ENCODE measurements around the gene ATRN.

The ATRN gene

DNA sequence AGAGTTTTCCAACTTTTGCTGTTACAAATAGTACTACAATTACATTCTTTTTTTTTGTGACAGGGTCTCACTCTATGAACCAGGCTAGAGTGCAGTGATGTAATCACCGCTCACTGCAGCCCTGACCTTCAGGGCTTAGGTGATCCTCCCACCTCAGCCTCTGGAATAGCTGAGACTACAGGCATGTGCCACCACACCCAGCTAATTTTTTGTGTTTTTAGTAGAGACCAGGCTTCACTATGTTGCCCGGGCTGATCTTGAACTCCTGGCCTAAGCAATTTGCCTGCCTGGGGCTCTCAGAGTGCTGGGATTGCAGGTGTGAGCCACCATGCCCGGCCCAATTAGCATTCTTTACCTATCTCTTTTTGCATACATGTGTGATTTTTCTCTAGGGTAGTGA lies 12.5 kb downstream of the ATRN start:
- no peak for TF ChIP-seq SP3 (tag by site-specific recombination; IDR thresholded peaks at IDR 0.05)
- TF ChIP-seq GLI2 (tag by site-specific recombination; IDR thresholded peaks at IDR 0.05; ENCODE audit: borderline replicate concordance, low read depth) = no peak
- TF ChIP-seq ZNF654 (tag by site-specific recombination; IDR thresholded peaks at IDR 0.05; ENCODE audit: low read depth) = no peak
- TF ChIP-seq, protein P1, sequence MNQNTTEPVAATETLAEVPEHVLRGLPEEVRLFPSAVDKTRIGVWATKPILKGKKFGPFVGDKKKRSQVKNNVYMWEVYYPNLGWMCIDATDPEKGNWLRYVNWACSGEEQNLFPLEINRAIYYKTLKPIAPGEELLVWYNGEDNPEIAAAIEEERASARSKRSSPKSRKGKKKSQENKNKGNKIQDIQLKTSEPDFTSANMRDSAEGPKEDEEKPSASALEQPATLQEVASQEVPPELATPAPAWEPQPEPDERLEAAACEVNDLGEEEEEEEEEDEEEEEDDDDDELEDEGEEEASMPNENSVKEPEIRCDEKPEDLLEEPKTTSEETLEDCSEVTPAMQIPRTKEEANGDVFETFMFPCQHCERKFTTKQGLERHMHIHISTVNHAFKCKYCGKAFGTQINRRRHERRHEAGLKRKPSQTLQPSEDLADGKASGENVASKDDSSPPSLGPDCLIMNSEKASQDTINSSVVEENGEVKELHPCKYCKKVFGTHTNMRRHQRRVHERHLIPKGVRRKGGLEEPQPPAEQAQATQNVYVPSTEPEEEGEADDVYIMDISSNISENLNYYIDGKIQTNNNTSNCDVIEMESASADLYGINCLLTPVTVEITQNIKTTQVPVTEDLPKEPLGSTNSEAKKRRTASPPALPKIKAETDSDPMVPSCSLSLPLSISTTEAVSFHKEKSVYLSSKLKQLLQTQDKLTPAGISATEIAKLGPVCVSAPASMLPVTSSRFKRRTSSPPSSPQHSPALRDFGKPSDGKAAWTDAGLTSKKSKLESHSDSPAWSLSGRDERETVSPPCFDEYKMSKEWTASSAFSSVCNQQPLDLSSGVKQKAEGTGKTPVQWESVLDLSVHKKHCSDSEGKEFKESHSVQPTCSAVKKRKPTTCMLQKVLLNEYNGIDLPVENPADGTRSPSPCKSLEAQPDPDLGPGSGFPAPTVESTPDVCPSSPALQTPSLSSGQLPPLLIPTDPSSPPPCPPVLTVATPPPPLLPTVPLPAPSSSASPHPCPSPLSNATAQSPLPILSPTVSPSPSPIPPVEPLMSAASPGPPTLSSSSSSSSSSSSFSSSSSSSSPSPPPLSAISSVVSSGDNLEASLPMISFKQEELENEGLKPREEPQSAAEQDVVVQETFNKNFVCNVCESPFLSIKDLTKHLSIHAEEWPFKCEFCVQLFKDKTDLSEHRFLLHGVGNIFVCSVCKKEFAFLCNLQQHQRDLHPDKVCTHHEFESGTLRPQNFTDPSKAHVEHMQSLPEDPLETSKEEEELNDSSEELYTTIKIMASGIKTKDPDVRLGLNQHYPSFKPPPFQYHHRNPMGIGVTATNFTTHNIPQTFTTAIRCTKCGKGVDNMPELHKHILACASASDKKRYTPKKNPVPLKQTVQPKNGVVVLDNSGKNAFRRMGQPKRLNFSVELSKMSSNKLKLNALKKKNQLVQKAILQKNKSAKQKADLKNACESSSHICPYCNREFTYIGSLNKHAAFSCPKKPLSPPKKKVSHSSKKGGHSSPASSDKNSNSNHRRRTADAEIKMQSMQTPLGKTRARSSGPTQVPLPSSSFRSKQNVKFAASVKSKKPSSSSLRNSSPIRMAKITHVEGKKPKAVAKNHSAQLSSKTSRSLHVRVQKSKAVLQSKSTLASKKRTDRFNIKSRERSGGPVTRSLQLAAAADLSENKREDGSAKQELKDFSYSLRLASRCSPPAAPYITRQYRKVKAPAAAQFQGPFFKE (tag by site-specific recombination; IDR thresholded peaks at IDR 0.05; ENCODE audit: borderline replicate concordance) = no peak
- TF ChIP-seq WT1 (tag by site-specific recombination; IDR thresholded peaks at IDR 0.05) = no peak
- no peak for TF ChIP-seq ZNF214 (tag by site-specific recombination; IDR thresholded peaks at IDR 0.05; ENCODE audit: borderline replicate concordance)
- no peak for TF ChIP-seq ZNF146 (tag by site-specific recombination; IDR thresholded peaks at IDR 0.05)
- Histone ChIP-seq H3K4me1 (ENCODE audit: control insufficient read depth, insufficient read depth, low read length) (peaks cover 15% of the 10 kb centered on the region; the same call in 1 of the 2 replicates), H3K27ac (ENCODE audit: extremely low read depth, low read depth, low read length) (no peak overlapping the region), H3K36me3 (ENCODE audit: control insufficient read depth in 2 of 2, insufficient read depth in 1 of 2, low read length in 2 of 2) (no peaks in the 10 kb centered on the region; a peak in 2 of 3 replicates), H3K9me3 (ENCODE audit: control insufficient read depth, insufficient read depth, low read depth, low read length) (no peaks in the 10 kb centered on the region; the same call in 1 of the 2 replicates), H3K4me3 (ENCODE audit: low read depth, low read length) (no peak overlapping the region)
- ChIA-PET CTCF (interaction anchor here (0.6 kb wide), 1 partner anchor 1740 kb away, joined by 3 read pairs; no protein-coding TSS in a partner anchor), POLR2A (interaction anchor here (1.0 kb wide), 1 partner anchor 12 kb away, joined by 3 read pairs; the partner anchor contains the start of gene ATRN)

- Histone ChIP-seq H3K27ac (ENCODE audit: extremely low read depth, low read depth, low read length) (no peak overlapping the region), H3K4me3 (ENCODE audit: low read depth, low read length) (no peak overlapping the region), H3K9me3 (ENCODE audit: control insufficient read depth, insufficient read depth, low read depth, low read length) (no peaks in the 10 kb centered on the region; the same call in 1 of the 2 replicates), H3K36me3 (ENCODE audit: control insufficient read depth in 2 of 2, insufficient read depth in 1 of 2, low read length in 2 of 2) (no peaks in the 10 kb centered on the region; a peak in 2 of 3 replicates), H3K4me1 (ENCODE audit: control insufficient read depth, insufficient read depth, low read length) (peaks cover 15% of the 10 kb centered on the region; the same call in 1 of the 2 replicates)
- CTCF ChIA-PET = interaction anchor here (0.6 to 1.3 kb wide), 3 partner anchors 31 to 1740 kb away, joined by 3 to 4 read pairs (median 3); no protein-coding TSS in a partner anchor
- POLR2A ChIA-PET = interaction anchor here (1.0 kb wide), 1 partner anchor 13 kb away, joined by 3 read pairs; the partner anchor contains the start of gene ATRN
- TF ChIP-seq MZF1 (tag by site-specific recombination; IDR thresholded peaks at IDR 0.05; ENCODE audit: borderline replicate concordance) = no peak
- TF ChIP-seq, protein P2, sequence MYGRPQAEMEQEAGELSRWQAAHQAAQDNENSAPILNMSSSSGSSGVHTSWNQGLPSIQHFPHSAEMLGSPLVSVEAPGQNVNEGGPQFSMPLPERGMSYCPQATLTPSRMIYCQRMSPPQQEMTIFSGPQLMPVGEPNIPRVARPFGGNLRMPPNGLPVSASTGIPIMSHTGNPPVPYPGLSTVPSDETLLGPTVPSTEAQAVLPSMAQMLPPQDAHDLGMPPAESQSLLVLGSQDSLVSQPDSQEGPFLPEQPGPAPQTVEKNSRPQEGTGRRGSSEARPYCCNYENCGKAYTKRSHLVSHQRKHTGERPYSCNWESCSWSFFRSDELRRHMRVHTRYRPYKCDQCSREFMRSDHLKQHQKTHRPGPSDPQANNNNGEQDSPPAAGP (tag by site-specific recombination; IDR thresholded peaks at IDR 0.05) = no peak
- no peak for TF ChIP-seq ZNF423 (tag by site-specific recombination; IDR thresholded peaks at IDR 0.05)
- TF ChIP-seq, protein P3, sequence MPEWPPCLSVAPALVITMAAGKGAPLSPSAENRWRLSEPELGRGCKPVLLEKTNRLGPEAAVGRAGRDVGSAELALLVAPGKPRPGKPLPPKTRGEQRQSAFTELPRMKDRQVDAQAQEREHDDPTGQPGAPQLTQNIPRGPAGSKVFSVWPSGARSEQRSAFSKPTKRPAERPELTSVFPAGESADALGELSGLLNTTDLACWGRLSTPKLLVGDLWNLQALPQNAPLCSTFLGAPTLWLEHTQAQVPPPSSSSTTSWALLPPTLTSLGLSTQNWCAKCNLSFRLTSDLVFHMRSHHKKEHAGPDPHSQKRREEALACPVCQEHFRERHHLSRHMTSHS (tag by site-specific recombination; IDR thresholded peaks at IDR 0.05) = no peak
- no peak for TF ChIP-seq ZNF677 (tag by site-specific recombination; IDR thresholded peaks at IDR 0.05)
- TF ChIP-seq, protein P4, sequence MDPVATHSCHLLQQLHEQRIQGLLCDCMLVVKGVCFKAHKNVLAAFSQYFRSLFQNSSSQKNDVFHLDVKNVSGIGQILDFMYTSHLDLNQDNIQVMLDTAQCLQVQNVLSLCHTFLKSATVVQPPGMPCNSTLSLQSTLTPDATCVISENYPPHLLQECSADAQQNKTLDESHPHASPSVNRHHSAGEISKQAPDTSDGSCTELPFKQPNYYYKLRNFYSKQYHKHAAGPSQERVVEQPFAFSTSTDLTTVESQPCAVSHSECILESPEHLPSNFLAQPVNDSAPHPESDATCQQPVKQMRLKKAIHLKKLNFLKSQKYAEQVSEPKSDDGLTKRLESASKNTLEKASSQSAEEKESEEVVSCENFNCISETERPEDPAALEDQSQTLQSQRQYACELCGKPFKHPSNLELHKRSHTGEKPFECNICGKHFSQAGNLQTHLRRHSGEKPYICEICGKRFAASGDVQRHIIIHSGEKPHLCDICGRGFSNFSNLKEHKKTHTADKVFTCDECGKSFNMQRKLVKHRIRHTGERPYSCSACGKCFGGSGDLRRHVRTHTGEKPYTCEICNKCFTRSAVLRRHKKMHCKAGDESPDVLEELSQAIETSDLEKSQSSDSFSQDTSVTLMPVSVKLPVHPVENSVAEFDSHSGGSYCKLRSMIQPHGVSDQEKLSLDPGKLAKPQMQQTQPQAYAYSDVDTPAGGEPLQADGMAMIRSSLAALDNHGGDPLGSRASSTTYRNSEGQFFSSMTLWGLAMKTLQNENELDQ (tag by site-specific recombination; IDR thresholded peaks at IDR 0.05; ENCODE audit: low read depth) = no peak
- TF ChIP-seq ZBTB7A (tag by site-specific recombination; IDR thresholded peaks at IDR 0.05; ENCODE audit: low read depth) = no peak
- no peak for TF ChIP-seq INSM2 (tag by site-specific recombination; IDR thresholded peaks at IDR 0.05)
- TF ChIP-seq TSHZ1 (tag by site-specific recombination; IDR thresholded peaks at IDR 0.05; ENCODE audit: borderline replicate concordance) = no peak
- no peak for TF ChIP-seq ZBTB20 (tag by site-specific recombination; IDR thresholded peaks at IDR 0.05)
- no peak for TF ChIP-seq TCF7L2 (IDR thresholded peaks at IDR 0.05; ENCODE audit: borderline replicate concordance, low read depth, low read length)
These were observed 13.0 kb downstream of the ATRN start for GRCh38 chr20:3483784-3484183.
